D341Med (cell line): ENCODE measurements around the gene FES.

Source experiments
- DNase-seq: peaks from one replicate; pipeline ENCODE4 v3.0.0; 2012; ENCODE audit warnings: low spot score

Gene FES

GRCh38 chr15:90930861-90931574 is 46.7 kb downstream of the FES start:
- no peak for DNase-seq

DNA sequence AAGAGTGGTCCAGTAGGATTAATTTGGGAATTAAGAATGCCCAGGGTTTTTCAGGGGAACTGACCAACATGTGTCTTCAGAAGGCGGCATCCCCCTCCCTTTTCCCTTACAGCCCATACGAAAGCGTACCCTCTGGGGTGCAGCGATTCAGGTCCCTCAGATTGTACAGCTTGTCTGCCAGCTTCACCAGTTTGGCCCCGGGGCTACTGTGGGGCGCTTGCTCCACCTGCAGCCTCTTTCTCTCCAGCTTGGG is 47.2 kb downstream of the FES start:
- DNase-seq: no peak

GRCh38 chr15:90931828-90932659 is 47.7 kb downstream of the FES start, which contains the start of gene HDDC3:
HDDC3 (minus strand) TSS chr15:90932549; CDS start chr15:90932540, 9 bp downstream.
- DNase-seq: peak; percentile 93

GRCh38 chr15:90932660-90932991 is 48.3 kb downstream of the FES start:
- no peak for DNase-seq

- DNase-seq: no peak
Measured at GRCh38 chr15:90933301-90933700, 49.0 kb downstream of the FES start.

DNA sequence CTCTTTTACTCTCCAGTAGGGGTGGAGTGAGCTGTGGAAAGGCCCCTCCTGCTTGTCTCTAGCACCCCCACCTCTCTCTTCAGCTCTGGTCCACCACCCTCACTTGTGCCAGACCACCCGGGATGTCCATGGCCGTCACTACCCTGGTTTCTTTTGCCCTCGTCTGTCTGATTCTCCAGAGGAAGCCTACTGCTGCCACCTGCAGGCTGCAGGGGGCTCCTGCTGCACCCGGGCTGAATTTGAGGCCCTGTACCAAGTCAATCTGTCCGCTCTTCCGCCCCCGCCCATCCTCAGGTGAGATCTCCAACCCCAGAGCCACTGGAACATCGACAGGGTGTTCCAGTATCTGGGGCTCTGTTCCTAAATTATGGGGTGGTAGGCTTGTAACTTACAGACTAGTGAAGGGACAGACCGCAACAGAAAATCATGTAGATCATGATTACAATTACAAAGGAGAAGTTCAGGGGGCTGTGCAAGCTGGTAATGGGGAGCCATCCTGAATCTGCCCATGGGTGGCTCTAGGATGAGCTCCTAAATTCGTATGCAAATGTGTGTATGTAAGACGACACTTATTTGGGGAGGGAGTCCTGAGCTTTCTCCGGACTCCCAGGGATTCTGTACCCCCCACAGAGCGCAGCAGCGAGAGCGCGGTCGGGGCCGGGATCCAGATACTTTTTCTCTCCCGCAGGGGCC is 50.1 kb downstream of the FES start:
- peak; percentile 87 for DNase-seq

DNA sequence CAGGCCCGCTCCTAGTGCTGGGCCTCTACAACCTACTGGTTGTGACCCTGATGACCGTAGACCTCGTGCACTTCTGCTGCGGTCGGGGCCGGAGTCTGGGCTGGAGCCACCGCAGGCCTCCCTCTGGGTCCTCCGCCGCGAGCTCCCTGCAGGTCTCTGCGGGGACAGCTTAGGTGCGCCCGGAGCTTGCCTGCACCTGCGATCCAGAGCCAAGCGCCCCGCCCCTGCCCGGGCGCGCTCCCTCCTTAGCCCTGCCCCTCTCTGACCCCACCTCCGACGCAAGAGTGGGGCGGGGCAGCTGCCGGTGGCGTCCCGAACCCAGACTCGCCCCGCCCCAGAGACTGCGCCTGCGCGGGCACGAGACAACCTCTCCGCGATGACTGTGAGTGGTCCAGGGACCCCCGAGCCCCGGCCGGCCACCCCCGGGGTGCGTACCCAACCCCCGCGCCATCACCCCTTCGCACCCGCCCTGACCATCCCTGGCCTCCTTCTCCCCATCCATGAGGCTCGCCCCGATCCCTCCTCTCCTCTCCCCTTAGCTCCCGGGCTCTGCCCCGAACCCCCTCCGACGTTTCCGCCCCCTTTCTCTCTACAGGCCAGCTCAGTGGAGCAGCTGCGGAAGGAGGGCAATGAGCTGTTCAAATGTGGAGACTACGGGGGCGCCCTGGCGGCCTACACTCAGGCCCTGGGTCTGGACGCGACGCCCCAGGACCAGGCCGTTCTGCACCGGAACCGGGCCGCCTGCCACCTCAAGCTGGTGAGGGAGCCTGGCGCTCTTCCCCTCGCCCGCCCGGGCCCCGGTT is 50.8 kb downstream of the FES start, which contains the start of gene UNC45A:
Gene UNC45A (plus strand): TSS at position 337 of the 803 bp plus-strand sequence. CDS start 40 bp downstream, at position 377.
- DNase-seq: peak; percentile 98

- DNase-seq: no peak
Measured at GRCh38 chr15:90936823-90937222, 52.5 kb downstream of the FES start.

GRCh38 chr15:90938261-90938660 is 54.0 kb downstream of the FES start:
- DNase-seq: no peak

DNA sequence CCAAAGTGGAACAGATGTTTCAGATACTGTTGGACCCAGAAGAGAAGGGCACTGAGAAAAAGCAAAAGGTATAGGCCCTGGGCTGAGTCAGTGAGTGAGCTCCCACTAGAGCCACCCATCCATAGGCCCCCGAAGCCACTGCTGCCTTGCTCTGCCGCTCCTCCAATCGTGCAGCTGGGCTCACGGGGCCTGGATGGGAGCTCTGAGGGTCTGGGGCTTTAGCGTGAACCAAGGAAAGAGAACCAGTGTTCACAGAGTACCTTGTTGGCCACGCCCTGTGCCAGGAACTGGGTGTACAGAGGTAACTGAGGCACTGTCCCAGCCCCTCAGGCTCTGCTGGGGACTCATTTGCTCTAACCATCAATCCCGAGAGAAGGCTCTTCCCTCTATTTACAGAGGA is 55.5 kb downstream of the FES start:
- no peak for DNase-seq

GRCh38 chr15:90941038-90941437 is 56.7 kb downstream of the FES start:
- no peak for DNase-seq

- DNase-seq: no peak
Measured at GRCh38 chr15:90942354-90943120, 58.2 kb downstream of the FES start.

GRCh38 chr15:90945091-90945490 is 60.8 kb downstream of the FES start:
- no peak for DNase-seq
